Measurements from ENCODE around the gene MID1.

MID1 gene

DNA sequence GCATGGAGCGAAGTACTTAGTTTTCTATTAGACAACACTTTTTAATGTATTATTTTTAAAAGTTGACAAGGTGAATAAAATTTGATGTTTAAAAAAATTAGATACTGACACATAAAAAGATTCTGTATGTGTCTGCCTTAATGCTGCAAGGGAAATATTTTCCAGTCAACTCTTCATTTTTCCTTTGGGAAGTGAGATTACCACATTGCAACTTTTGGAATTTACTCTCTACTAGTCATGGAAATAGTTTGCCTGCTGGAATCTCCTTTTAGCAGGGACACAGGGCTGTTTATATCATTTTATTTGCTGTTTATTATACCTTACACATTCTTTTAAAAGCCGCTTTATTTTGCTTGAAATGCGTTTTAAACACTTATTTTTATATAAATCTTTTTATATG, 135.1 kb downstream of the MID1 start:
- DNase-seq (ENCODE audit: low read depth), result no peak

DNA sequence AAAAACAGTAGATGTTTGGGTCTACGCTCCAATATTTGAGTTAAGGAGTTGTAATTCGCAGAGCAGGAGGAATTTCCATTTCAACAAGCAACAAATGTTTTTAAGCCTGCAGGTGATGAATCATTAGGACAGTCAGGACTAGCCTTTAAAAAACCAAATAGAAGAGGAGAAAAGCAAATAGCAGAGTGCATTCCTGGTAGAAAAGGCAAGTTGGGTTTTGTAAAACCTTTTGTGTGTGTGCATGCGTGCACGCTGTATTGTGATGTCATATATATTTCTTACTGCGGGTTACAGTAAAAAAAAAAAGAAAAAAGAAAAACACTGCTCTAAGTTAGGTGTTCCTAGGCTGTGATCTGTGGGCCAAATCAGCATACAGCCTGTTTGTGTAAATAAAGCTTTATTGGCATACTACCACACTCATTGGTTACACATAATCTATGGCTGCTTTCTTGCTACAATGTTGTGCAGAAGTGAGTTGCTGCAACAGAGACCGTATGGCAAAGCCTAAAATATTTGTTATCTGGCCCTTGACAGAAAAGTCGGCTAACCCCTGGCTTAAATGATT, 135.6 kb downstream of the MID1 start:
- DNase-seq (ENCODE audit: low read depth), result no peak

DNA sequence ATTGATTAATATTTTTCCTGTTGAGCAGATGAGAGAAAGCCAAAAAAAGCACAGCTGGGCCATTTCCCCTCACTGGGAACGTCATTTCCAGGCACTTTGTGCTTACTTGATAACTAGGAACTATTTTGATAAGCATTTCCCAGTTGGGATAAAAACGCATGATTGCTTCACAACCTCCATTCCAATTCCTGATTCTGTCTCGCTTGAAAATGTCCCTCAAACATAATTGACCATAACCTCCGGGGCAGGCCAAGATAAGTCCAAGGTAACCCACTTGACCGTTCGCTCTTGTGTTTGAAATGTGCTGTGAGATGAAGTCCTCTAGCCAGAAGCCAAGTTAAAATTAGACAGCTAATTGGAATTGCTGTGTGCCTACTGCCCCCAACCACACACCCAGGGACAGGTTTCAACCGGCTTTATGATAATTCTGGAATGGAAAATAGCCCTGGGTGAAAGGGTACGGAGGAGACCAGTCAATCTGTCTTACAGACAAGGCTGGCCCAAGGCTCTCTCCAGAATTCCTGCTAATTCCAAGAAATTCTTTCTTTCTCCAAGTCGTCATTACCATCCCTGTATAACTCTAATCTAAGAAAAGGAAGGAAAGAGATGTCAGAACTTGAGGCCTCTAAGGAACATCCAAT, 137.1 kb downstream of the MID1 start:
- DNase-seq (ENCODE audit: low read depth), result no peak

DNA sequence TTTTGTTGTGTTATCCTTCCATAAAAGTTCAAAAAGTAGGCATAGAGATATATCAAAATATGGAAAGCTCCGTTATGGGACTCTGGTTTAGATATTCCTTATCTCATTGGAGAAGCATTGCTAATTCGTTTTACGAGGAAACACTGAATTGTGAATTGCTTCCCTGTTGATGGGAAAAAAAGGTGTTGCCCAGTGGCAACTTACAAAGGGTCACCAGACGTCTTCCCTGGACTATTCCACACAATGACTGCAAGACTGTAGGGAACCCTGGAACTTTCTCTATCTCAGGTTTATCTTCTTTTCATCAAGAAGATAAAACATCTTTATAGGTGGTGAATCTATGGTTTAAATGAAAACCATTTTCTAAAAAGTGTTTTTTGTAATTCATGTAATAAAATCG, 137.7 kb downstream of the MID1 start:
- DNase-seq (ENCODE audit: low read depth), result no peak

DNA sequence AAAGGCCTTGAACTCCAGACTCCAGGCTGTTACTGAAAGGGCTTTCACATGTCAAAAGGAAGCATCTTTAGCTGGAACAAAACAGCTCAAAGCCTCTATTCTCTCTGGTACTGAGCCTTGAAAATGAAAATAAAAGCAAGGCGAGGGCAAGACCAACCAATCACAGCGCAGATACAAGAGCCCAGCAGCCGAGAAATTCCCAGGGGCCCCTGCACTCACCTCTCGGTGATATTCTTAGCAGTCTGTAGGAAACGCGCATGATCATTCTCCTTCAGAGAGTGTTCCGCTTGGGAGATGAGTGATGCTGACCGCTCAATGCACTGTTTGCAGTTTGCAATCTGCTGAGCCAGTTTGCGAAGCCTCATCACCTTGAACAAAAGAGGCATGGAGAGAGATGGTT, 138.1 kb downstream of the MID1 start:
- no peak for DNase-seq (ENCODE audit: low read depth)

DNA sequence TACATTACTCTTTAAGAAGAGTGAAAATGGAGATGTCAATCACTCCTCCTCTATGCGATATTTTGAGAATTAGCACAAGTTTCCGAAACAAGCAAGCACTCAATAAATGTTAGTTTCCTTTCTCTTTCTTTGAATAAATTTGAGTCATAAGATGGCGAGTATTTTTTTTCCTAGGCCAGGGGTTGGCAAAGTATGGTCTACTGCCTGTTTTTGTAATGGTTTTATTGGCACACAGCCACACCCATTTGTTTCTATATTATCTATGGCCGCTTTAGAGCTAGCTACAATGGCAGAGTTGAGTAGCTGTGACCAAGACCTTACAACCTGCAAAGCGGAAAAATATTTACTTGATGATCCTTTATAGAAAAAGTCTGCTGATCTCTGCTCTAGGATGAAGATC, 139.5 kb downstream of the MID1 start:
- DNase-seq (ENCODE audit: low read depth), result no peak

DNA sequence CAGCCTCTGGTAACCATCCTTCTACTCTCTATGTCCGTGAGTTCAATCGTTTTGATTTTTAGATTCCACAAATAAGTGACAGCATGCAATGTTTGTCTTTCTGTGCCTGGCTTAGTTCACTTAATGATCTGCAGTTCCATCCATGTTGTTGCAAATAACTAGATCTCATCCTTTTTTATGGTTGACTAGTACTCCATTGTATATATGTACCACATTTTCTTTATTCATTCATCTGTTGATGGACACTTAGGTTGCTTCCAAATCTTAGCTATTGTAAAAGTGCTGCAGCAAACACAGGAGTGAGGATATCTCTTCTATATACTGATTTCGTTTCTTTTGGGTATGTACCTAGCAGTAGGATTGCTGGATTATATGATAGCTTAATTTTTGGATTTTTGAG, 140.9 kb downstream of the MID1 start:
- DNase-seq (ENCODE audit: low read depth), result no peak

DNA sequence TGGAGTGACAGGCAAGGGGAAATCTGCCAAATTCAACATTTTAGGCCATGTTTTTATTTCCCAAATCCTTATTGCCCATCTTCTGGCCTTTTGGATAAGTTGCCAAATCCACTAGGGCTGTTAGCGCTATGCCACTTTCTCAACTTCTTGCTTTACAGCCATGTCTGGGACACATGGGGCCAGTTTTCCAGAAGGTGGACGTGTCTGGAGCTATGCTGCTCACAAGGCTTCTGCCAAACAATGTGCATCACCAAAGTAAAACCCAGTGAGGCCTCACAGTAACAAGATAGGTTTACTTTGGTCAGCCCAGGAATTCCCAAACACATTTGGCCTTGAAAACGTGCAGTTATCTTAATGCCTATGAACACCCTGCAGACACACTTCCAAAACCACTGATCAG, 142.9 kb downstream of the MID1 start:
- no peak for DNase-seq (ENCODE audit: low read depth)

DNA sequence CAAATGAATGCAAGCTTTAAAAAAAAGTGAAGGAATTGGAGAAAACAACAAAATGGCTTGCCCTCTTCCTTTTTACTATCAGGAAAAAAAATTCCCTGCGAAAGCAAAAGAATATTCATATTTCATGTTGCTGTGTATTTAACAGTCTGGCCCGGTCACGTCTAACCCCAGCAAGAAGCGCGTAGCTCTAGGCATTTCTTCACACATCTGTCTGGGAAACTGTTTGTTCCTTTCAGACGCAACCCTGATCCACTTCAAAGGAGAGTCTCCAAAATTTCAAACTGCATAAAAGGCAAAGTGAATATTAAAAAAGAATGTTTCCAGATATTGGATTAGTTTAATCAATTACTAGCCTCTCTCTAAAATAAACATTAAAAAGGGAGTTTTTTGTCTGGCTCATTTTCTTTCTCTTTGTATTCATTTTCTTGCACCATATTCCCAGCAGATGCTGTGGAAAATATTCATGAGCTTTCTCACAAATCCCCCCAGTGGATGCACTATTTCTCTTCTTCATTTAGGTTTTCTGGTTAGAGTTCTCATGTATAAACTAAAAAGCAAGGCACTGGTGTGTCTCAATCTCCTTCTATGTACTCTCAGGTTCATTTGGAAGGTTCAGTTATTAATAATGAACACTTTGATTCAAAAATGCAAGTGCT, 145.3 kb downstream of the MID1 start:
- no peak for DNase-seq (ENCODE audit: low read depth)

DNA sequence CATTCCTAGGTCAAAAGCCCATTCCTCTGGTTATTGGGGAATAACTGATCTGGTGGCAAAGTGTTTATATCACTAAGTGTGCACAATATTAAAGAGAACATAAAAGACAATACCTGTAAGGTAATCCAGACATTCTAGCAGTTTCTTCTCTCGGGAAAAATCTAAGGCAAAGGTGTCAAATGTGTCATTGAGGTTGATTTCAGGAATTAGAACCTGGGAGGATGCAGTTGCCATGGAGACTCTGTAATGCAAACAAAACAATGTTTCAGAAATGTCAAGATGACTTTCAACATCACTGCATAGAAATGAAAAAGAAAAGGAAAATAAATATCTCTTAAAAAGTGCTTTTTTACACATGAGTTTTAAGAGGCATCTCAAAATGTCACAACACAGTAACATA, 145.9 kb downstream of the MID1 start:
- no peak for DNase-seq (ENCODE audit: low read depth)

DNA sequence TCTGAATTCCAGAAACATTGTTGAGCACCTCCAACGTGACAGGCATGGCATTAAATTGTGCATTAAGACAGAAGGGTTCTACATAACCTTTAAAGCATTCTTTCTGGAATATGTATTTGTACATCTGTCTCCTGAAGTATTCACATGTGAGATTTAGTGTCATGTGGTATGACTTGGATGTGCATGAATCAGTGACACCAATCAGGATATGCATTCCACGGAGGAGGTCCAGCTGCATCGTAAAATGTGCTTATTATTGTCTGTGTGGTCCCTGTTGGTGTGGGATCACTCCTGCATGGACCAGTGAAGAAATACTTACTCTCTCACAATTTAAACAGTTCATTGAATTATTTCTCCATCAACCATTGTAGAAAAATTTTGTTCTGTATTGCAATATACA, 149.0 kb downstream of the MID1 start:
- no peak for DNase-seq (ENCODE audit: low read depth)

DNA sequence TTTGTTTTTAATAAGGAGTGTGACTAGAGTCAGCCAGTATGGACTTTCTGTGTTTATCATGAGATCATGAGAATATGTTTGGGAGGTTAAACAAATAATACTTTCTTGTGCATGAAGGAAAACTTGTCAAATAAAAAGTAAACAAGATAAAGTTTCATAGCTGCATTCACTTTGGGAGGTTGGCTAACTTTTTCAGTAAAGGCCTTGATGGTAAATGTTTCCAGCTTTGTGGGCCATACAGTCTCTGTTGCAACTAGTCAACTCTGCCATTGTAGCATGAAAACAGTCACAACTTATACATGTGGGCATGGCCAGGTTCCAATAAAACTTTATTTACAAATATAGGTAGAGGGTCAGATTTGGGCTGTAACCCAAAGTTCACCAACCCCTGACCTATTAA, 150.4 kb downstream of the MID1 start:
- no peak for DNase-seq (ENCODE audit: low read depth)

DNA sequence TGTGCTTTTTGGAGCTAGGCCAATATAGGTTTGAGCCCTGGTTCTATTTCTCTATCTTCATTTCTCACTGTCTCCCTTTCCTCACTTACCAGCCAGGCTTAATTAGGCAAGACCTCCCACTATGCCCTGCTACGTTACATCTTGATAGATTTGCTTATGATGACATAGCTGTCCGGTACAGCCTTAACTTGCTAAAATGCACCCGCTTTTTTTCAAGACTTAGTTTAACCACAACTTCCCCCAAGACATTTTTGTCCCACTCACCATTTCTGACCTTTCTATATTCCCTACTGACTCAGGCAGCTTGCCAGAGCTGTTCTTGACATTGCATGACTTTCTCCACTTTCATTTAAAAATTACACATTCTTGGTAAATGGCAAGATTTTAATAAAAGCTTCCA, 152.6 kb downstream of the MID1 start:
- DNase-seq (ENCODE audit: low read depth), result no peak

DNA sequence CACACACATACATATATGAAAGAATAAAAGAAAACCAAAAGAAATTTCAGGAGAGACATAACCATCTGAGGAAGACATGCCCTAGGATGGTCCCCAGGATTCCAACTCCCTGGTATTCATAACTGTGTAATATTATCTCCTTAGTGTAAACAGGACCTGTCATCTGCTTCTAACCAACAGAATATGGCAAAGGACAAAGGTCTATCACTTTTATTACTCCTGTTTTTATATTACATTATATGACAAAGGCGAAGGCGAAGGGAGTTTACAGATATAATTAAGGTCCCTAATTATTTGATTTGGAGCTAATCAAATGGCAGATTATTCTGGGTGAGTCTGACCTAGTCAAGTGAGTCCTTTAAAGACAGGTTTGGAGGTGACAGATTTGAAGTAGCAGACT, 155.1 kb downstream of the MID1 start:
- no peak for DNase-seq (ENCODE audit: low read depth)

DNA sequence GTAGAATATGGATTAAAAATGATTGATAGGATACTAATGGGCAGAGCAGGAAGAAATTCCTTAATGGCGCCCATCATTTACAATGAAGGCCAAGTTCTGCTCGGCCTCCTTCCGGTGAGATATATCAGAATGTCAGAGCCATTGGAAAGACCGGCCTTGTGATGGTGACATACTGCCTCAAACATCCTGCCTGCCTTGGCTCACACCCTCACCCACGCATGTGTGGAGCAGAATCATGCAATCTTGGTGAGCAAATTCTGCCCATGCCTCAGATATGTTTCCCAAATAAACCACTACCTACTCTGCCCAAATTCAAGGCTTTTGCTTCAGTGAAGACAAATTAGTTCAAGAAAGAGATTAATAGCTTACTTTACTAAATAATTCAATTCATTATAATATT, 163.3 kb downstream of the MID1 start:
- no peak for DNase-seq (ENCODE audit: low read depth)

DNA sequence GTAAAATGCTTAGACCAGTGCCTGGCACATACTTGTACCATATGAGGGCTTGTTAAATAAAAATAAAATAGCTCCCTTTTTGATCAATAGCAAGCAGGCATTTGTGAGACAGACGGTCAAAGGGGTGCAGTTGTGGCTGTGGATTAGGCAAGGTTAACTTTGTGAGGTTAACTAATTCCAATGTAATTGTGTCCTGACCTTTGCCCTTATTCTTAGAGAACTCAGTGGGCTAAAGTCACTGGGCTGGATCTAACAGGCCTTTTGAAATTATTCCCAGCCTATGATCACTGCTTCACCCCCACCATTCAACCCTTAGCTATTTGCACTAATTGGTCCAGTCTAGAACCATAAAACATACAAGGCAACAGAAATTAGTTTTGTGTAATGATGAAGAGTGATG, 166.4 kb downstream of the MID1 start:
- no peak for DNase-seq (ENCODE audit: low read depth)

DNA sequence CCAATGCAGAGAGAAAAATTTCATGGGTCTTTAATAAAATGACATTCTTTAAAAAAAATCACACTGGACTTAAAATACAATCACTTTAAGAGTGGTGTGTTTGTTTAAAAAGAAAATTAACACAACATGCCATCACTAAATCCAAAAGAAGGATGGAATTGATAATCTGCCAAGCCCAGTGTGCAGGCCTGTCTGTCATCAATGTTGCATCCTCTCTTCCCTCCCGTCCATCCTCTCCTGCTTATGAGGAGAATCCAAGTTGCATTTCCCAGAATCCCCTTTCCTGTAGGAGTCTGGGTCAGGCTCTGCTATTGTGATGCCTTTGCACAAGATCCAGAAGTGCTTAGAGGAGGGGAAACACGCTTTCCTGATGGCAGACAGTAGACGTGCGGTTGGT, 169.4 kb downstream of the MID1 start:
- no peak for DNase-seq (ENCODE audit: low read depth)

DNA sequence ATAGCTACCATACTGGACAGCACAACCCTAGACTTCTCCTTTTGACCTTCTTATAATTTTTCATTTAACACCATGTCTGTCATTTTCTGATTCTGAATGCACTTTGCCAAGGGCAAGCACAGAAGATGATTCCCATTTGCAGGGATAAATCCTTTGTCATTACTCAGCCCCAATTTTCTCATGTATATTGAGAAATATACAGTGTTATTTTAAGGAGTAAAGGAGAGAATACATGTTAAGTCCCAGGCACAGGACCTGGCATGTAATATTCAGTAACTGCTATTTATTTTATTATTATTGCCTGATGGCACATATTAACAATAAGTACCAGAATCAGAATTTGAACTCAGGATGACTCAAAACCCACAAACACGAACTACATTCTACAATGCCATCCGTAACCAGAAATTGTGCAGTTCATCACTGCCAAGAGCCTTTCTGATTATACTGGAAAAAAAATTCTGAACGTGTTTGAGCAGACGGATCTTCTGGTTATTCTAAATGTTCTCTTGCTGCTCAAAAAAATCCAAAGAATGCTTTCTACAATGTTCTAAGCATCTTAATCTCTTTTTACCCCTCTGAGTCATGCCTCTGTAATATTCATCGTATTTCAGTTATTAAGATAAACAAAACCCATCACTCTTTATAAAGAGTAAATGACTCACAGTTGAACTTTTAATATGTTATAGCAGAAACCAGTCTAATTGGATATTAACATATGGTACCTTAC, 170.0 kb downstream of the MID1 start:
- no peak for DNase-seq (ENCODE audit: low read depth)

DNA sequence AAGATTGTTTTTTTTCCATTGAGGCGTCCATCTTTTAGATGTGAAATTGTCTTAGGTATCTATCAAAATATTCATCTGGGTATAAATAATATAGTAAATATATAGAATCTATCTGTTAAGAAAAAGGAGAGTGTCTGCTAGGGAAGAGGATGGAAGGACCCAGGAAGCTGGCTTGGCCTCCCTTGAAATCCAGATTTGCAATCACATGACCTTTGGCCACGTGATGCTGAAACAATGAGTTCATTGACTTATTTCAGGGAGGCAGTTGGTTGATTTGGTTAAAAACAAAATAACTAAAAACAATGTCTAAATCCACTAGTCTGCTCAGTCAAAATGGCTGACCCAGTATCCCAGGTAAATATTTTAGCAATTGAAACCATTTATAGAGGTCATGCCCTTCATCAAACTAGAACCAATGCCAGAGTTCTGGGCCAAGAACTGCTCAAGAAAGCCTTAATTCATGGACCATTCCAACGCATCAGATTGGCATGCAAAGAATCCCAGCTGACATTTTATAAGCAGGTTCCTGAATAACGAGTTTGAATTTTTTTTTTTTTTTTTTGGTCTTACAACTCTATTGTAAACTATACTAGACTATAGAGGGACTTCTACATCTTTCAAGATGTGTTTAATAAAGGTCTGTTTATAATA, 172.7 kb downstream of the MID1 start:
- DNase-seq (ENCODE audit: low read depth), result no peak

DNA sequence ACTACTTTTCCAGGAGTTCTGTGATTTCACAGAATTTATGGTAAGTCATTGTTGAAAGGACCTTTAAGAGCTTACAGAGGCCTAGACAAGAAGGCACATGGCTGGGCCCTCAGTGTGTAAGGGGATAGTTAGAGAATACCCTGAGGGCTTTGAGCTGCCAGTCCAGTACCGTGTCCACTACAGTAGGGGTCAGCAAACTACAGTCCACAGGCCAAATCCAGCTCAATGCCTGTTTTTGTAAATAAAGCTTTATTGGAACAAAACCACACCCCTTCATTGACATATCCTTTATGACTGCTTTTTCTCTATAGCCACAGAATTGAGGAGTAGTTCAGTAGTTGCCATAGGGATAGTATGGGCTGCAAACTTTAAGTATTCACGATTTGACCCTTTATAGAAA, 176.2 kb downstream of the MID1 start:
- no peak for DNase-seq (ENCODE audit: low read depth)

DNA sequence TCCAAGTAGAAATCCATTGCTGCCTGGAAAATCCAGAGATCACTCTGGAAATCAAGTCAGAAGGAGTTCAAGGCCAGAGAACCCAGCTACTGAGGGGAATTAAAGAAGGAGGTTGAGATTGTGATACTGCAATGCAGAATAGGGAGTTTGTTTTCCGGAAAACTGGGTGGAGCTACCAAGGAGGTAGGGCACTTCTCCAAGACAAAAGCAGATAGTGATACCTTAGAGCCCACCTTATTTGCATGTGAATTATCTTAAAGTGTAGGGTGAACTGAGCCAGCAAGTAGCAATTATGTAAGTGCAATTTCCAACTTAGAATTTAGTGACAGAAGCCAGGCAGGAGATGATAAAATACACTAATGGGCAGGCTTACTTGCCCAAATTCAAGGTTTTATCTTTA, 178.9 kb downstream of the MID1 start:
- DNase-seq (ENCODE audit: low read depth), result no peak

DNA sequence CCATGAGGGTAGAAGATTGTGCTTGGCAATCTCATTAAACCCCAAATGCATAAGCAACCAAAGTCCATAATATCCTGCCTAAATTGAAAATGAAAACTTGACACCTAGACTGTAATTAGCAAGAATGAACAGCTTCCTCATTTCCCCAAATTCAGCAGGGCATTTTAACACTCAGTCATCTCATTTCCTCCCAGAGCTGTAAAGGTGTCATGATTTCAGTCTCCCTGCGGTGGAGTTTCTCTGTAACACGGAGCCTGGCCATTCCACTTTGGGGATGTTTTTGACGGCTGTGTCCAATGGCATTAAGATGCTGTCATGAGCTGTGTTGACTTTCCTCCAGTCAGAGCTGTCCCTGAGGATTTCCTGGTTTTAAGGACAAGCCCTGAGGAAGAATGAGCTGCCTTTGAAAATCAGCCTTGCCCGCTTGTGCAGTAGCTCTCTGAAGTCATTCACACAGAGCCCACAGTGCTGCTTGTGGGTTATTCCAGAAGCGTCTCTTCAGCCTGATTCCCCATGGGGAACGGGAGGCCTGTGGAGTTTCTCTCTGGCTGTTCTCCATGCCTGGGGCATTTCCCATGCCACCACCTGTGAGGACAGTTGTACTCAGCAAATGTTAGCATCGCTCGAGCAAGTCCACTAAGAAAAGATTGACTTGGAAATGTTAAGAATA, 187.0 kb downstream of the MID1 start:
- DNase-seq (ENCODE audit: low read depth), result no peak
